ENCODE measurements around the gene MYADML2.
A peak's percentile ranks its signal among the peaks of the same experiment; 100 is the strongest.

MYADML2 gene

GRCh38 chr17:81967533-81968395 is 20.7 kb upstream of the MYADML2 start:
- POLR2A ChIA-PET = no interaction called here
- peaks cover 0 to 38% (median 32%) of the 10 kb centered on the region in 4 experiments for H3K4me1 ChIP-seq (ENCODE audit: control extremely low read depth in 1 of 4, control insufficient read depth in 4 of 4, insufficient read depth in 4 of 4, low read length in 3 of 4)
- no peak overlapping the region for H3K27ac ChIP-seq (ENCODE audit: insufficient read depth in 1 of 2, low read depth in 1 of 2, low read length in 2 of 2, poor library complexity in 1 of 2, severe bottlenecking in 2 of 2)

GRCh38 chr17:81967244-81967532 is 20.2 kb upstream of the MYADML2 start:
- ChIA-PET POLR2A (no interaction called here), CTCF (interaction anchor here (0.8 to 3.6 kb wide), 7 partner anchors 7 to 54 kb away, joined by 3 to 21 read pairs (median 4); partner anchors contain the start of gene CENPX)
- WGBS (ENCODE audit: insufficient coverage) = 30% methylated on average over 5 of the region's 5 CpGs
- no peaks in the 10 kb centered on the region for H3K9me3 ChIP-seq (ENCODE audit: control extremely low read depth in 1 of 5, control insufficient read depth in 4 of 5, insufficient read depth in 2 of 5, low read depth in 1 of 5, low read length in 4 of 5)
- H3K27ac ChIP-seq (ENCODE audit: insufficient read depth in 1 of 2, low read depth in 1 of 2, low read length in 2 of 2, poor library complexity in 1 of 2, severe bottlenecking in 2 of 2) = no peak overlapping the region
- no peaks in the 10 kb centered on the region for H3K36me3 ChIP-seq (ENCODE audit: control insufficient read depth in 4 of 4, insufficient read depth in 4 of 4, low read length in 3 of 4)
- H3K27me3 ChIP-seq (replicated peaks in 2 of 5; ENCODE audit: control insufficient read depth in 4 of 5, insufficient read depth in 5 of 5, low read length in 4 of 5) = peaks cover 0 to 19% (median 12%) of the 10 kb centered on the region in 5 experiments
- no peak for DNase-seq
- H3K4me1 ChIP-seq (ENCODE audit: control extremely low read depth in 1 of 4, control insufficient read depth in 4 of 4, insufficient read depth in 4 of 4, low read length in 3 of 4) = peaks cover 0 to 38% (median 32%) of the 10 kb centered on the region in 4 experiments
- peak overlapping the region in 3 of 7 experiments; percentile 9 to 60 (median 36) for H3K4me3 ChIP-seq (ENCODE audit: control insufficient read depth in 1 of 7, extremely low read depth in 1 of 7, insufficient read depth in 4 of 7, low read depth in 2 of 7, low read length in 6 of 7)

More at GRCh38 chr17:81967533-81968395, 20.7 kb upstream of the MYADML2 start:
- DNase-seq = peak; percentile 79 to 93 (median 89)
- Histone ChIP-seq H3K36me3 (ENCODE audit: control insufficient read depth in 4 of 4, insufficient read depth in 4 of 4, low read length in 3 of 4) (no peaks in the 10 kb centered on the region), H3K27me3 (replicated peaks in 2 of 5; ENCODE audit: control insufficient read depth in 4 of 5, insufficient read depth in 5 of 5, low read length in 4 of 5) (peaks cover 0 to 13% (median 7%) of the 10 kb centered on the region in 5 experiments), H3K4me3 (ENCODE audit: control insufficient read depth in 1 of 7, extremely low read depth in 1 of 7, insufficient read depth in 4 of 7, low read depth in 2 of 7, low read length in 6 of 7) (peak overlapping the region in 4 of 7 experiments; percentile 9 to 60 (median 26)), H3K9me3 (ENCODE audit: control extremely low read depth in 1 of 5, control insufficient read depth in 4 of 5, insufficient read depth in 2 of 5, low read depth in 1 of 5, low read length in 4 of 5) (peaks cover 0 to under 1% (median 0%) of the 10 kb centered on the region in 5 experiments)
- 28% methylated on average over 22 of the region's 36 CpGs for WGBS (ENCODE audit: insufficient coverage)
- CTCF ChIA-PET = interaction anchor here (0.8 to 3.6 kb wide), 7 partner anchors 8 to 53 kb away, joined by 3 to 21 read pairs (median 4); partner anchors contain the start of gene CENPX

GRCh38 chr17:81966343-81967243 is 19.6 kb upstream of the MYADML2 start:
- H3K4me1 ChIP-seq (ENCODE audit: control extremely low read depth in 1 of 4, control insufficient read depth in 4 of 4, insufficient read depth in 4 of 4, low read length in 3 of 4) = peaks cover 0 to 39% (median 33%) of the 10 kb centered on the region in 4 experiments
- 24% methylated on average over 39 of the region's 41 CpGs for WGBS (ENCODE audit: insufficient coverage)
- no peak overlapping the region for H3K27ac ChIP-seq (ENCODE audit: insufficient read depth in 1 of 2, low read depth in 1 of 2, low read length in 2 of 2, poor library complexity in 1 of 2, severe bottlenecking in 2 of 2)
- peak; percentile 41 to 87 (median 79) for DNase-seq
- POLR2A ChIA-PET = interaction anchor here (1.0 kb wide), 1 partner anchor 12 kb away, joined by 3 read pairs; no protein-coding TSS in a partner anchor
- peak overlapping the region in 3 of 7 experiments; percentile 8 to 60 (median 32) for H3K4me3 ChIP-seq (ENCODE audit: control insufficient read depth in 1 of 7, extremely low read depth in 1 of 7, insufficient read depth in 4 of 7, low read depth in 2 of 7, low read length in 6 of 7)
- CTCF ChIA-PET = interaction anchor here (0.8 to 3.6 kb wide), 4 partner anchors 7 to 55 kb away, joined by 3 to 21 read pairs (median 8); partner anchors contain the start of gene CENPX
- H3K36me3 ChIP-seq (ENCODE audit: control insufficient read depth in 4 of 4, insufficient read depth in 4 of 4, low read length in 3 of 4) = no peaks in the 10 kb centered on the region
- peaks cover 0 to 25% (median 13%) of the 10 kb centered on the region in 5 experiments for H3K27me3 ChIP-seq (replicated peaks in 2 of 5; ENCODE audit: control insufficient read depth in 4 of 5, insufficient read depth in 5 of 5, low read length in 4 of 5)
- H3K9me3 ChIP-seq (ENCODE audit: control extremely low read depth in 1 of 5, control insufficient read depth in 4 of 5, insufficient read depth in 2 of 5, low read depth in 1 of 5, low read length in 4 of 5) = no peaks in the 10 kb centered on the region

GRCh38 chr17:81964081-81964849 is 17.2 kb upstream of the MYADML2 start:
- WGBS (ENCODE audit: insufficient coverage) = 92% methylated on average over 20 of the region's 22 CpGs
- H3K27ac ChIP-seq (ENCODE audit: insufficient read depth in 1 of 2, low read depth in 1 of 2, low read length in 2 of 2, poor library complexity in 1 of 2, severe bottlenecking in 2 of 2) = no peak overlapping the region
- no peaks in the 10 kb centered on the region for H3K9me3 ChIP-seq (ENCODE audit: control extremely low read depth in 1 of 5, control insufficient read depth in 4 of 5, insufficient read depth in 2 of 5, low read depth in 1 of 5, low read length in 4 of 5)
- H3K27me3 ChIP-seq (replicated peaks in 2 of 5; ENCODE audit: control insufficient read depth in 4 of 5, insufficient read depth in 5 of 5, low read length in 4 of 5) = peaks cover 0 to 44% (median 15%) of the 10 kb centered on the region in 5 experiments
- POLR2A ChIA-PET = no interaction called here
- no peak overlapping the region for H3K4me3 ChIP-seq (ENCODE audit: control insufficient read depth in 1 of 7, extremely low read depth in 1 of 7, insufficient read depth in 4 of 7, low read depth in 2 of 7, low read length in 6 of 7)
- CTCF ChIA-PET = interaction anchor here (0.7 to 6.4 kb wide), 2 partner anchors 57 to 105 kb away, joined by 3 to 117 read pairs; partner anchors contain the start of genes CENPX and LRRC45
- no peak for DNase-seq
- peaks cover 0 to 54% (median 49%) of the 10 kb centered on the region in 4 experiments for H3K4me1 ChIP-seq (ENCODE audit: control extremely low read depth in 1 of 4, control insufficient read depth in 4 of 4, insufficient read depth in 4 of 4, low read length in 3 of 4)
- H3K36me3 ChIP-seq (ENCODE audit: control insufficient read depth in 4 of 4, insufficient read depth in 4 of 4, low read length in 3 of 4) = no peaks in the 10 kb centered on the region

- WGBS (ENCODE audit: insufficient coverage) = 91% methylated on average over 34 of the region's 37 CpGs
- DNase-seq = no peak
- CTCF ChIA-PET = interaction anchor here (0.7 to 6.4 kb wide), 7 partner anchors 9 to 67 kb away, joined by 3 to 117 read pairs (median 4); partner anchors contain the start of genes CENPX and LRRC45
- POLR2A ChIA-PET = no interaction called here
- no peak overlapping the region for H3K27ac ChIP-seq (ENCODE audit: insufficient read depth in 1 of 2, low read depth in 1 of 2, low read length in 2 of 2, poor library complexity in 1 of 2, severe bottlenecking in 2 of 2)
- no peaks in the 10 kb centered on the region for H3K9me3 ChIP-seq (ENCODE audit: control extremely low read depth in 1 of 5, control insufficient read depth in 4 of 5, insufficient read depth in 2 of 5, low read depth in 1 of 5, low read length in 4 of 5)
- H3K36me3 ChIP-seq (ENCODE audit: control insufficient read depth in 4 of 4, insufficient read depth in 4 of 4, low read length in 3 of 4) = no peaks in the 10 kb centered on the region
- no peak overlapping the region for H3K4me3 ChIP-seq (ENCODE audit: control insufficient read depth in 1 of 7, extremely low read depth in 1 of 7, insufficient read depth in 4 of 7, low read depth in 2 of 7, low read length in 6 of 7)
- peaks cover 0 to 59% (median 21%) of the 10 kb centered on the region in 5 experiments for H3K27me3 ChIP-seq (replicated peaks in 2 of 5; ENCODE audit: control insufficient read depth in 4 of 5, insufficient read depth in 5 of 5, low read length in 4 of 5)
- peaks cover 0 to 46% (median 42%) of the 10 kb centered on the region in 4 experiments for H3K4me1 ChIP-seq (ENCODE audit: control extremely low read depth in 1 of 4, control insufficient read depth in 4 of 4, insufficient read depth in 4 of 4, low read length in 3 of 4)
Measured at GRCh38 chr17:81962499-81963441, 15.7 kb upstream of the MYADML2 start.

Measured in common myeloid progenitor, CD34-positive (primary cell).